Epithelial cell of prostate (primary cell): Measurements from ENCODE around the gene FAAH.

Source experiments
- DNase-seq: peaks from one replicate; pipeline ENCODE4 v3.0.0-alpha.2; 2011; ENCODE audit warnings: low read depth, low spot score
- H3K27ac ChIP-seq: fragments of 450-650 bp; 2 replicates; pipeline ENCODE4 v1.5.1; 2017; ENCODE audit warnings: mild to moderate bottlenecking

The FAAH gene

GRCh38 chr1:46399307-46399706, 5.2 kb downstream of the FAAH start:
- H3K27ac ChIP-seq = no peak overlapping the region
- no peak for DNase-seq

- no peak overlapping the region for H3K27ac ChIP-seq
- no peak for DNase-seq
These were observed 6.3 kb downstream of the FAAH start for GRCh38 chr1:46400421-46400820.

- peak; percentile 26 for DNase-seq
These were observed 7.2 kb downstream of the FAAH start for GRCh38 chr1:46401154-46401913.

GRCh38 chr1:46401964-46402626, 8.0 kb downstream of the FAAH start:
- peak overlapping the region; percentile 36 for H3K27ac ChIP-seq
- DNase-seq = peak; percentile 95

More at GRCh38 chr1:46401154-46401913, 7.2 kb downstream of the FAAH start:
- H3K27ac ChIP-seq = peak overlapping the region; percentile 36

- DNase-seq = no peak
- no peak overlapping the region for H3K27ac ChIP-seq
These were observed 9.8 kb downstream of the FAAH start for GRCh38 chr1:46403916-46404315.

- no peak overlapping the region for H3K27ac ChIP-seq
- no peak for DNase-seq
These were observed 10.5 kb downstream of the FAAH start for GRCh38 chr1:46404482-46405196.

- no peak for DNase-seq
- no peak overlapping the region for H3K27ac ChIP-seq
These were observed 11.1 kb downstream of the FAAH start for GRCh38 chr1:46405197-46405555.

GRCh38 chr1:46405724-46406123, 11.6 kb downstream of the FAAH start:
- no peak for DNase-seq
- H3K27ac ChIP-seq = no peak overlapping the region

GRCh38 chr1:46406881-46407608, 12.9 kb downstream of the FAAH start:
- no peak overlapping the region for H3K27ac ChIP-seq
- no peak for DNase-seq

- H3K27ac ChIP-seq = no peak overlapping the region
These were observed 13.5 kb downstream of the FAAH start for GRCh38 chr1:46407636-46408035.

GRCh38 chr1:46408356-46409062, 14.4 kb downstream of the FAAH start:
- no peak for DNase-seq
- no peak overlapping the region for H3K27ac ChIP-seq

More at GRCh38 chr1:46407636-46408035, 13.5 kb downstream of the FAAH start:
- no peak for DNase-seq

- DNase-seq = no peak
- H3K27ac ChIP-seq = no peak overlapping the region
These were observed 14.9 kb downstream of the FAAH start for GRCh38 chr1:46409063-46409372.

- no peak overlapping the region for H3K27ac ChIP-seq
- no peak for DNase-seq
These were observed 16.3 kb downstream of the FAAH start for GRCh38 chr1:46410156-46411009.

- H3K27ac ChIP-seq = no peak overlapping the region
- no peak for DNase-seq
These were observed 16.9 kb downstream of the FAAH start for GRCh38 chr1:46411010-46411405.

- DNase-seq = no peak
- H3K27ac ChIP-seq = no peak overlapping the region
These were observed 17.7 kb downstream of the FAAH start for GRCh38 chr1:46411601-46412341.

GRCh38 chr1:46412893-46413595, 18.9 kb downstream of the FAAH start:
- DNase-seq = no peak
- no peak overlapping the region for H3K27ac ChIP-seq

GRCh38 chr1:46413596-46413985, 19.5 kb downstream of the FAAH start:
- DNase-seq = no peak
- no peak overlapping the region for H3K27ac ChIP-seq

GRCh38 chr1:46415514-46415913, 21.4 kb downstream of the FAAH start:
- no peak overlapping the region for H3K27ac ChIP-seq
- no peak for DNase-seq
